ENCODE data around the gene PTOV1.

PTOV1 gene

GRCh38 chr19:49836176-49837008 is 14.6 kb upstream of the PTOV1 start:
- no peak for DNase-seq (ENCODE audit: low read depth in 2 of 2)
- no peak overlapping the region for H3K4me3 ChIP-seq (replicated peaks in 1 of 2; ENCODE audit: low read depth in 2 of 2, low read length in 2 of 2)
- no peak for TF ChIP-seq CTCF (IDR thresholded peaks at IDR 0.05; ENCODE audit: low read depth, low read length)

- DNase-seq (ENCODE audit: low read depth in 2 of 2), result peak in 1 of 2 donors; percentile 50
- no peak overlapping the region for H3K4me3 ChIP-seq (replicated peaks in 1 of 2; ENCODE audit: low read depth in 2 of 2, low read length in 2 of 2)
- no peak for TF ChIP-seq CTCF (IDR thresholded peaks at IDR 0.05; ENCODE audit: low read depth, low read length)
Observed at GRCh38 chr19:49837009-49837310, 14.0 kb upstream of the PTOV1 start.

DNA sequence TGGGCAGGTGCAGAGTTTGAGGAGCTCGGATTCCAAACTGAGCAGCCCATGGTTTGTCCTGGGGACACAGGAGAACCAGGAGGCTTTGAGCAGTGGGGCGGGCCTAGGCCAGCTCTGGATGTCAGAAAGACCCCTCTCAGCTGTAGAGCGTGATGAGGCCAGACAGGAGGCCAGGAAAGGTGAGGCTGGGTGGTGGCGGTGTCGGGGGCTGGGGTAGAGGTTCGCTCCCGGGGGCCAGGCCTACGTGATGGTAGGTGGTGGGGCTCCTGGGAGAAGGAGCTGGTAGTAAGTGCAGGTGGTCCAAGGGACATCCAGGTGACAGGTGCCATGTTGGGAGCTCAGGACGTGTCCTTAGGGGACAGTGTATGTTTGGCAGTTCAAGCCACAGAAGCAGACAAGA is 13.5 kb upstream of the PTOV1 start:
- no peak for TF ChIP-seq CTCF (IDR thresholded peaks at IDR 0.05; ENCODE audit: low read depth, low read length)
- no peak overlapping the region for H3K4me3 ChIP-seq (replicated peaks in 1 of 2; ENCODE audit: low read depth in 2 of 2, low read length in 2 of 2)
- no peak for DNase-seq (ENCODE audit: low read depth in 2 of 2)

DNA sequence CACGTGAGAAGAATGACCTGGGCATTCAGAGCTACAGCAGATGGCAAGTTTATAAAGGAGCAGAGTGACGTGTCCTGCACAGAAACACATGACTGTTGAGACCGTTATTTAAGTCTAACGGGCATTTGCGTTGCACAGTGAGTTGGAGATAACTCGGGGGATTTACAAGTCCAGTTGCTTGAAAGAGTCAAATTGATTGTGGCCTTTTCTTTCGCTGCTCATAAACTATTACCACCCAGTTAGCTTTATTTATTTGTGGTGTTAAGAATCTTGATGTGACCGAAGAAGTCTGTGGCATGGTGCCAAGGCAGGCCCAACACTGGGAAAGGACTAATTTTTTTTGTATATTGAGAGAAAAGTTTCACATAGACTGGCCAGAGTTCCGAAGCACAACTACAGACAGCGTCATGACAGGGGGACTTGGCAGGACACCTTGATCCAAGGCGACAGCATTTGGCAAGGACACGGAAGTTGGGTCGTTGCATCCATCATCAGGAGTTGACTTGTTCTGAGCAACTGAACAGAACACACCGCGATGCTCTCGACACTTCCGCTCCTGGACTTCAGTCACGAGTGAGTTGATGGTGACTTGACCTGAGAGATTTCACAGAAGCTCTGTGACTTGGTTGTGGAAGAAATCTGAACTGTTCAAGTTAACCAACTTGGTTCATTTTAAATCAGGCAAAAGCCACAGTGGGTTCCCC is 11.9 kb upstream of the PTOV1 start:
- no peak overlapping the region for H3K4me3 ChIP-seq (replicated peaks in 1 of 2; ENCODE audit: low read depth in 2 of 2, low read length in 2 of 2)
- TF ChIP-seq CTCF (IDR thresholded peaks at IDR 0.05; ENCODE audit: low read depth, low read length), result no peak
- no peak for DNase-seq (ENCODE audit: low read depth in 2 of 2)

GRCh38 chr19:49839713-49840112 is 11.2 kb upstream of the PTOV1 start:
- DNase-seq (ENCODE audit: low read depth in 2 of 2), result no peak
- TF ChIP-seq CTCF (IDR thresholded peaks at IDR 0.05; ENCODE audit: low read depth, low read length), result no peak
- H3K4me3 ChIP-seq (replicated peaks in 1 of 2; ENCODE audit: low read depth in 2 of 2, low read length in 2 of 2), result no peak overlapping the region

GRCh38 chr19:49840321-49840720 is 10.6 kb upstream of the PTOV1 start:
- no peak for DNase-seq (ENCODE audit: low read depth in 2 of 2)
- TF ChIP-seq CTCF (IDR thresholded peaks at IDR 0.05; ENCODE audit: low read depth, low read length), result no peak
- H3K4me3 ChIP-seq (replicated peaks in 1 of 2; ENCODE audit: low read depth in 2 of 2, low read length in 2 of 2), result no peak overlapping the region

Data from cardiac fibroblast (primary cell).